Endothelial cell of umbilical vein (primary cell): ENCODE measurements around the gene TTYH2.

Experiments used
- EZH2 ChIP-seq: IDR thresholded peaks from 2 replicates; pipeline ENCODE4 v1.6.1; 2012; ENCODE audit warnings: borderline replicate concordance, low read depth, mild to moderate bottlenecking, moderate library complexity, low read length, inconsistent platforms; ENCODE audit not compliant: severe bottlenecking
- FOS ChIP-seq: IDR thresholded peaks from 2 replicates; pipeline ENCODE4 v1.6.1; 2011; ENCODE audit warnings: mild to moderate bottlenecking, low read length, moderate library complexity, borderline replicate concordance; ENCODE audit not compliant: insufficient read depth
- MYC ChIP-seq: IDR thresholded peaks from one replicate; pipeline ENCODE4 v1.6.1; 2011; ENCODE audit warnings: mild to moderate bottlenecking, low read depth, low read length
- POLR2A ChIP-seq: IDR thresholded peaks from 2 replicates; pipeline ENCODE4 v1.6.1; 2012; ENCODE audit warnings: low read depth, mild to moderate bottlenecking, control low read depth, low read length
- POLR2AphosphoS5 ChIP-seq: IDR thresholded peaks from 2 replicates; pipeline ENCODE4 v1.6.1; 2012; ENCODE audit warnings: low read depth, mild to moderate bottlenecking, control low read depth, low read length, moderate library complexity; ENCODE audit not compliant: insufficient read depth
- TF ChIP-seq, protein P1 (sequence below), 2 donors: IDR thresholded peaks; 1 replicate in 1 of 2; 2 replicates in 1 of 2; pipeline ENCODE4 v1.5.1; 2011; ENCODE audit warnings: low read length in 2 of 2, mild to moderate bottlenecking in 2 of 2, moderate library complexity in 2 of 2, control low read depth in 1 of 2, inconsistent platforms in 1 of 2, low read depth in 1 of 2; ENCODE audit not compliant: insufficient read depth in 1 of 2; ENCODE audit errors: extremely low read depth in 1 of 2
- TF ChIP-seq, protein P2 (sequence below): IDR thresholded peaks from 2 replicates; pipeline ENCODE4 v1.6.1; 2011; ENCODE audit not compliant: insufficient read depth, insufficient read length

DNA sequence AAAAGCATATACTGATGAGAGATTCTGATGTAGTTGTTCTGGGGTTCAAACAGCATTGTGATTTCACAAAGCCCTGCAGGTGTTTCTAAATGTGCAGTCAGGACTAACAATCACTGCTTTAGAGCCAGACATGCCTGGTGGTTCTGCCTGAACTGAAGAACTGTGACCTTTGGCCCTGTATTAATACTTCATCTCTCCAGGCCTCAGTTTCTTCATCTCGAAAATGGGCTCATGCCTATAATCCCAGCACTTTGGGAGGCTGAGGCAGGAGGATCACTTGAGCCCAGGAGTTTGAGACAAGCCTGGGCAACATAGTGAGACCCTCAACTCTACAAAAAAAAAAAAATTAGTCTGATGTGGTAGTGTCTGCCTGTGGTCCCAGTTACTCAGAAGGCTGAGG lies 64.6 kb downstream of the TTYH2 start:
- TF ChIP-seq, protein P1, sequence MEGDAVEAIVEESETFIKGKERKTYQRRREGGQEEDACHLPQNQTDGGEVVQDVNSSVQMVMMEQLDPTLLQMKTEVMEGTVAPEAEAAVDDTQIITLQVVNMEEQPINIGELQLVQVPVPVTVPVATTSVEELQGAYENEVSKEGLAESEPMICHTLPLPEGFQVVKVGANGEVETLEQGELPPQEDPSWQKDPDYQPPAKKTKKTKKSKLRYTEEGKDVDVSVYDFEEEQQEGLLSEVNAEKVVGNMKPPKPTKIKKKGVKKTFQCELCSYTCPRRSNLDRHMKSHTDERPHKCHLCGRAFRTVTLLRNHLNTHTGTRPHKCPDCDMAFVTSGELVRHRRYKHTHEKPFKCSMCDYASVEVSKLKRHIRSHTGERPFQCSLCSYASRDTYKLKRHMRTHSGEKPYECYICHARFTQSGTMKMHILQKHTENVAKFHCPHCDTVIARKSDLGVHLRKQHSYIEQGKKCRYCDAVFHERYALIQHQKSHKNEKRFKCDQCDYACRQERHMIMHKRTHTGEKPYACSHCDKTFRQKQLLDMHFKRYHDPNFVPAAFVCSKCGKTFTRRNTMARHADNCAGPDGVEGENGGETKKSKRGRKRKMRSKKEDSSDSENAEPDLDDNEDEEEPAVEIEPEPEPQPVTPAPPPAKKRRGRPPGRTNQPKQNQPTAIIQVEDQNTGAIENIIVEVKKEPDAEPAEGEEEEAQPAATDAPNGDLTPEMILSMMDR (IDR thresholded peaks at IDR 0.05; ENCODE audit: extremely low read depth in 1 of 2, insufficient read depth in 1 of 2, low read depth in 1 of 2, low read length in 2 of 2), result no peak
- no peak for TF ChIP-seq EZH2
- no peak for TF ChIP-seq POLR2A
- no peak for TF ChIP-seq MYC
- TF ChIP-seq FOS, result no peak
- TF ChIP-seq POLR2AphosphoS5, result no peak
- TF ChIP-seq, protein P2, sequence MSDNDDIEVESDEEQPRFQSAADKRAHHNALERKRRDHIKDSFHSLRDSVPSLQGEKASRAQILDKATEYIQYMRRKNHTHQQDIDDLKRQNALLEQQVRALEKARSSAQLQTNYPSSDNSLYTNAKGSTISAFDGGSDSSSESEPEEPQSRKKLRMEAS, result no peak
